G401 (cell line): ENCODE measurements around the gene ARHGEF19. TPM values are rescaled to one million over a fixed set of nuclear protein-coding genes. Genes with fewer than 3 reads are reported as not detected.
"Not testable (repeated sequence)": the region's sequence is repeated elsewhere in the genome, so short reads cannot be mapped to it uniquely, and the experiment has no call there.

Source experiments
- DNase-seq: peaks from one replicate; pipeline ENCODE4 v3.0.0-alpha.2; 2015; ENCODE audit warnings: low spot score
- in situ Hi-C: cut with HindIII; loops from 2 replicates; pipeline ENCODE4 v1.10.0; 2016; ENCODE audit warnings: low sequenced_read_pairs, mixed read lengths
- total RNA-seq: library from RNA; depleted of rRNA; stranded (reverse); fragments of >200 nt; shearing (Covaris generic); gene quantifications from 2 replicates; pipeline ENCODE4 v1.2.3, GENCODE V29; 2014

Gene ARHGEF19
- total RNA-seq, 1 experiment from 2014 or later: 7.4 TPM

GRCh38 chr1:16208270-16208987 lies 4.0 kb downstream of the ARHGEF19 start:
- in situ Hi-C loops: no loop called here

DNA sequence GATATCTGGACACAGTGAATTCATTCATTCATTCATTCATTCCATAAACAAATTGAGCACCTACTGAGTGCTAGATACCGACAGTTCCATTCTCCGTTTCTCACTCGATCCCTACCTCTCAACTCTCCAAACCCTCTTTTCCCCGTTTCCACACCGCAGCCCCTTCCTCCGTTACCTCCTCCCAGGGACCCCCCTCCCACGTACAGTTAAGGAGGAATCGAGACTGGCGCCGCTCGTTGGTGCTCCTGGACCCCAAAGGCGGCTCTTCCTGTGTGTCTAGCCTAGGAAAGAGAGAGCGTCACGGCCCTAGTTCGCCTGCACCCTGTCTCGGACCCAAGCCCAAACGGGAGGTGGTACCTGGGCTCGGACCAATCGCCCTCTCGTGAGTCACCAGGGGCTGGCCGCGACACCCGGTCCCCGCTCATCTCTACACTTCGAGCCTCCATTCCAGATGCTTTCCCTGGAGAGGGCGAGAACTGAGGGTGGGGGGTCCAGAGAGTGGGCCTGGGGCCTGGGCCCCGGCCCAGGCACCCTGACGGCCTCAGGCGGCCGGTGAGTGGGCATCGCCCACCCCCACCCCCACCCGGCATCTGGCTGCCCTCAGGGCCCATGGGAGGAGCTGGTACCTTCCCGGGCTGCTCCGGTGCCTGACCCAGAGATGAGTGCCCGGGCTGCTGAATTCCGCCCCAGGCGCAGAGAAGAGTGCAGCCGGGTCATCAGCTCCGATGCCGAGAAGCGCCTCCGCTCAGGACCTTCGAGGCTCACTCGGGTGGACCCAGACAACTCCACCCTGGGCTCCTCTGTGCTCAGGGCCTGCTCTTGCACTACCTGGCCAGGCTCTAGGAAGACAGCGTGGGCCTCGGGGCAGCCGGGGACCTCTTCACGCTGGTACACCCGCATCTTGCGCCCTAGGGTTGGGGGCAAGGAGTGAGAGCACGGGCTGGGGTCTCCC lies 4.9 kb downstream of the ARHGEF19 start:
- in situ Hi-C loops: no loop called here

More at GRCh38 chr1:16208270-16208987, 4.0 kb downstream of the ARHGEF19 start:
- no peak for DNase-seq

GRCh38 chr1:16206547-16207317 lies 5.7 kb downstream of the ARHGEF19 start:
- peak; percentile 89 for DNase-seq
- in situ Hi-C loops: no loop called here

More for the DNA sequence above, 4.9 kb downstream of the ARHGEF19 start:
- DNase-seq: no peak

GRCh38 chr1:16205891-16206546 lies 6.4 kb downstream of the ARHGEF19 start:
- in situ Hi-C loops: no loop called here
- no peak for DNase-seq

- DNase-seq: no peak
- in situ Hi-C loops: no loop called here
These were observed 7.1 kb downstream of the ARHGEF19 start for GRCh38 chr1:16205334-16205671.

DNA sequence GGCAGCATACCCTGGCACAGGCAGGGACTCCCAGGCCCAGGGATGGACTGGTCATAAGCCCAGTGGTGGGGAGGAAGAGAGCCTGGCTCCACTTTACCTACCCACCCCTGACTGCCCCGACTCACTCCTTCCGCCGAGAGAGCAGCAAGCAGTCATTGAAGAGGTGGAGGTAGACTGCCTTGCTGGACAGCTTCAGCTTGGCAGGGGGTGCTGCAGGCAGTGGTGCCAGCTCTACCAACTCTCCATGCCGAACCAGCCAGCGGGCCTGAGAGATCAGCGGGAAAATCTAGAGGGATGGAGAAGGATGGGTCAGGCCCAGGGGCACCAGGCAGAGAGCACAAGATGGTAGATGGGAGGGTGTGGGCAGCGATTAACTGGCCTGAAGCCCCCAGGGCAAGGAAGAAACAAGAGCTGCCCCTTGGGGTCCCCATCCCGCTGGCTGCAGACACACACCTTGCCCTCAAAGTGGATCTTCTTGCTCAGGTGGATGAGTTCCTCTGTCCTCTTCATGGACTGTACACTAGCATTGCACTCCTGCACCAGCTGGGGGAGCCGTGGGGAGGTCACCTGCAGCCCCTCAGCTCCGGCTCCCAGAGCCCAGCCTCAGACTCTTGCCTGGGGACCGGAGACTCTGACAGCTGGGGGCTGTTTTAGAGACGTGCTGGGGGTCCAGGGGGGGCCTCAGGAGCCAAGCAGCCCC lies 7.7 kb downstream of the ARHGEF19 start:
- DNase-seq: peak; percentile 43
- in situ Hi-C loops: no loop called here

DNA sequence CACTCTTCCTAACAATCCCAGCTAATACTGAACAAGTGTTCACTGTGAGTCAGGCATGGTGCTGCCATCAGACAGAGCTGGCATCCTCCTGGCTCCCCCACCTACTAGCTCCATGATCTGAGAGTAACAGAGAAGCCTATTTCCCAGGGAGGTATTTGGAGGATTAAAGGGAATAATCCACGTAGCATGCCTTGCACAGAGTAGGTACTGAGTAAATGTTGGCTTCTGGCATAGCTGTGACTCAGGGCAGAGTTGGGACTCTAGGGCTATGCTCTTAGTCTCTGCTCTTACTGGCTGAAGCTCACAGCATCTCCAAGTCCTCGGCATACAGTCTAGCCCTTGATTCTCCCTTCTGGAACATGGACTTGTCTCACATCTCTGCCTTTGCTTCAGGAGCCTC lies 8.2 kb downstream of the ARHGEF19 start:
- in situ Hi-C loops: no loop called here

GRCh38 chr1:16203550-16203949 lies 8.9 kb downstream of the ARHGEF19 start:
- DNase-seq: no peak
- in situ Hi-C loops: no loop called here

More for the DNA sequence above, 8.2 kb downstream of the ARHGEF19 start:
- DNase-seq: no peak

GRCh38 chr1:16202281-16203210 lies 9.9 kb downstream of the ARHGEF19 start:
- DNase-seq: no peak
- in situ Hi-C loops: no loop called here

GRCh38 chr1:16199700-16200099 lies 12.8 kb downstream of the ARHGEF19 start:
- DNase-seq: no peak
- in situ Hi-C loops: no loop called here

DNA sequence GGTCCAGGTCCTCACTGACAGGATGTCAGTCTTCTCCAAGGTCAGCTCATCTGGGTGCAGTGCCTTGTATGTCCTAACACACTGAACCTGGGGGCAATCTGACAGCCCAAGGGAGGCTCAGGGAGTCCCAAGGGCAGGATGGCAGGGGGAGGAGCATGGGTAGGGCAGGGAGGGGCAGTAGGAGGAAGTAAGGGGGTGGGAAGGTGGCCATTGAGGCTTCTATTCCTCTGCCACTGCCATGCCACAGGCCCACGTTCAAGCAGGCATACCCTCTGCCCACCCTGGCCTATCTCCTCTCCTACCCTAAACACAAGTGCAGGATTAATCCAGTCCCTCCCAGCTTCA lies 13.3 kb downstream of the ARHGEF19 start:
- in situ Hi-C loops: no loop called here
- DNase-seq: no peak

DNA sequence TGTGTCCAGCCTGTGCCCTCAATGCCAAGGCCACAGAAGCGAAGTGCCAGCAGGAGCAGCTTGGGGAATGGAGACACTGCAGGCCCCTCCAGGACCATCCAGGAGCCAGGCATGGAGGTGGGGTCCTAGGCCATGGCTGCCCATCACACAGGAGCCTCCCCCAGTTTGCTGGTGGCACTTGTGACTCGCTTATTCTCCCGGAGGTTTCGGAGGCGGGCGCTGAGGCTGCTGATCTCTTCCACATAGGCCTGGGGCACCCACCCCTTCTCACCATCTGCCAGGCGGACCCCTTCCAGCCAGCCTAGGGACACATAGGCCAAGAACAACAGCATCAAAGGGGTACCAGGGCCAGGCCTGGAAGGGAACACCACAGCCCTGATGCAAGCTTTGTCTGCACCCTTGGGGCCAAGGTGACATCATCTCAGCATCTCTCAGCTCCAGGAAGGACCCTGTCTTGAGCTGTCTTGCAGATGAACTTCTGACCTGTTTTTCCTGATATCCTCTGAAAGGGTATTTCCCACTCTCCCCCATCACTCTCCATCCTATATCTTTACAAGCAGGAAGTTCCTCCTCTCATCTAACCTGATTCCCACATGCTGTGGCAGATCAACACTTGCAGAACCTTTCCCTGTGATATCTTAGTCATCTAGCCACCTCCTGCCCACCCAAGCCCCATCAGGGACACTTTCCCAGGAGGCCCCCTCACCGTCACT lies 13.9 kb downstream of the ARHGEF19 start:
- in situ Hi-C loops: no loop called here
- no peak for DNase-seq

GRCh38 chr1:16196874-16197273 lies 15.6 kb downstream of the ARHGEF19 start:
- in situ Hi-C loops: no loop called here

DNA sequence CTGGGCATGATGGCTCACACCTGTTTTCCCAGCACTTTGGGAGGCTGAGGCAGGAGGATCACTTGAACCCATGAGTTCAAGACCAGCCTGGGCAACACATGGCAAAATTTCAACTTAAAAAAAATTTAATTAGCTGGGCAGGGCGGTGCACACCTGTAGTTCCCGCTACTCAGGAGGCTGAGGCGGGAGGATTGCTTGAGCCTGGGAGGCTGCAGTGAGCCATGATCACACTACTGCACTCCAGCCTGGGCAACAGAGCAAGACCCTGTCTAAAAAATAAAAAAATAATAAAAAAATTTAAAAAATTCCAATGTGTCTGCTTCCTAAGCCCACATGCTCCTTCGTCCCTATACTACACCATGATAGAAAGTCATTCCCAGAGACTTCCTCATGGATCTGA lies 16.3 kb downstream of the ARHGEF19 start:
- DNase-seq, in situ Hi-C loops: not testable (repeated sequence)

More at GRCh38 chr1:16196874-16197273, 15.6 kb downstream of the ARHGEF19 start:
- DNase-seq: no peak

DNA sequence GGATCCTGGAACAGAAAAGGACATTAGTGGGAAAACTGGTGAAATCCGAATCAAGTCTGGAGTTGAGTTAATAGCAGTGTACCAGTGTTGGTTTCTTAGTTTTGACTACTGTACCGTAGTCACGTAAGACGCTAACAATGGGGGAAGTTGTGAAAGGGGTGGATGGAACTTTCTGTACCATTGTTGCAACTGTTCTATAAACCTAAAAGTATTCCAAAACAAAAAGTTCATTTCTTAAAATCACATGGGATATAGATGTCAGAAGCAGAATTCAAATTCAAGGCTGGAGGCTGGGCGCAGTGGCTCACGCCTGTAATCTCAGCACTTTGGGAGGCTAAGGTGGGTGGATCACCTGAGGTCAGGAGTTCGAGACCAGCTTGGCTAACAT lies 16.9 kb downstream of the ARHGEF19 start:
- in situ Hi-C loops: no loop called here
- DNase-seq: no peak

GRCh38 chr1:16191916-16192546 lies 20.4 kb downstream of the ARHGEF19 start:
- in situ Hi-C loops: no loop called here
- DNase-seq: no peak

- in situ Hi-C loops: no loop called here
- peak; percentile 44 for DNase-seq
These were observed 21.1 kb downstream of the ARHGEF19 start for GRCh38 chr1:16191309-16191708.
